ENCODE data around the gene GAREM2. TPM values are rescaled to one million over a fixed set of nuclear protein-coding genes. Genes with fewer than 3 reads are reported as not detected.

GAREM2 gene
- polyA plus RNA-seq, 1 donor (not counting 4 experiments of a cell fraction or from before 2014, with no cell fraction given), result 0.03 TPM

GRCh38 chr2:26238311-26238958 is 65.5 kb downstream of the GAREM2 start:
- H3K27ac ChIP-seq (ENCODE audit: control insufficient read depth, insufficient read depth, low read length), result no peak overlapping the region
- DNase-seq (ENCODE audit: low read depth, low spot score) (no peak), FAIRE-seq (no peak)
- no peak overlapping the region for H3K4me2 ChIP-seq (ENCODE audit: control insufficient read depth, extremely low read depth, insufficient read depth, low read depth, low read length)
- H3K79me2 ChIP-seq (ENCODE audit: control insufficient read depth, insufficient read depth, low read length), result peaks cover 43% of the 10 kb centered on the region
- no peak overlapping the region for H3K9ac ChIP-seq (ENCODE audit: control insufficient read depth, extremely low read depth, insufficient read depth, low read length)
- TF ChIP-seq CTCF (optimal IDR thresholded peaks at IDR 0.05 in 1 of 3, IDR thresholded peaks at IDR 0.05 in 1 of 3, conservative IDR thresholded peaks at IDR 0.05 in 1 of 3; ENCODE audit: extremely low read depth in 1 of 3, insufficient read depth in 2 of 3, low read length in 3 of 3), result no peak
- no peak for TF ChIP-seq EZH2 (IDR thresholded peaks at IDR 0.05; ENCODE audit: low read length)
- H3K4me1 ChIP-seq (ENCODE audit: control insufficient read depth, extremely low read depth, insufficient read depth, low read length), result peaks cover 7% of the 10 kb centered on the region
- no peaks in the 10 kb centered on the region for H3K27me3 ChIP-seq (ENCODE audit: control insufficient read depth, extremely low read depth, insufficient read depth, low read length)
- H3K36me3 ChIP-seq (ENCODE audit: control insufficient read depth in 2 of 2, extremely low read depth in 1 of 2, insufficient read depth in 2 of 2, low read length in 2 of 2), result peaks cover 14 to 21% of the 10 kb centered on the region in 2 experiments
- H4K20me1 ChIP-seq (ENCODE audit: control insufficient read depth, extremely low read depth, insufficient read depth, low read length), result peaks cover 2% of the 10 kb centered on the region
- H3K9me3 ChIP-seq (ENCODE audit: control insufficient read depth, low read depth, low read length), result no peaks in the 10 kb centered on the region
- no peak overlapping the region for H2AFZ ChIP-seq (ENCODE audit: control insufficient read depth, low read length)
- dilution Hi-C loops (cut with MboI; ENCODE audit: extremely low pct_ligation_motif_present, low sequenced_read_pairs), result no loop called here
- no peak overlapping the region for H3K4me3 ChIP-seq (ENCODE audit: control insufficient read depth in 2 of 3, extremely low read depth in 1 of 3, insufficient read depth in 2 of 3, low read depth in 1 of 3, low read length in 3 of 3)
- peaks cover 2% of the 10 kb centered on the region for H3K9me1 ChIP-seq (ENCODE audit: control insufficient read depth, extremely low read depth, insufficient read depth, low read length)

Other genes starting within 250 kb of the GAREM2 start
- 6.5 to 8.4 TPM (median 7.4 TPM) in 3 replicates for gene KIF3C, start 190.6 kb upstream of the GAREM2 start, polyA plus RNA-seq
- gene RAB10, start 139.0 kb upstream of the GAREM2 start, polyA plus RNA-seq, result 139 to 252 TPM (median 161 TPM) in 3 replicates
- gene HADHA, start 71.5 kb downstream of the GAREM2 start, polyA plus RNA-seq, result 150 to 156 TPM (median 151 TPM) in 3 replicates
- 109 to 124 TPM (median 110 TPM) in 3 replicates for gene HADHB, start 71.9 kb downstream of the GAREM2 start, polyA plus RNA-seq
- gene SELENOI, start 173.1 kb downstream of the GAREM2 start, polyA plus RNA-seq, result 15.2 to 38.1 TPM (median 30.3 TPM) in 3 replicates
- gene ADGRF3, start 173.7 kb downstream of the GAREM2 start, polyA plus RNA-seq, result 0.08 to 0.27 TPM (median 0.17 TPM) in 3 replicates
- gene DRC1, start 228.8 kb downstream of the GAREM2 start, polyA plus RNA-seq, result not detected in 3 replicates